A549 (cell line): Measurements from ENCODE around the gene TNFRSF19. TPM values are rescaled to one million over a fixed set of nuclear protein-coding genes. Genes with fewer than 3 reads are reported as not detected.

ENCODE experiments used
- ATAC-seq, 2 experiments: fragments of 200-7000 bp in 1 of 2; fragments of >200 bp in 1 of 2; cut with Nextera tagmentation in 1 of 2; cut with Tn5 transposase in 1 of 2; 3 replicates each; pipeline versions ENCODE4 v1.8.0 to v1.9.1; 2018 to 2020; ENCODE audit warnings: mild to moderate bottlenecking in 1 of 2, moderate library complexity in 1 of 2
- CTCF ChIA-PET: fragments of 300-600 bp; sonication (Branson Sonifier 250); formaldehyde crosslinking; extraction: SDS; loops from one replicate; lab custom pipeline; 2021; ENCODE audit warnings: antibody characterized with exemption, inconsistent platforms; lab: Yijun Ruan, JAX
- POLR2A ChIA-PET: fragments of 350-600 bp; formaldehyde crosslinking; extraction: SDS; loops from one replicate; lab custom pipeline; 2021; ENCODE audit warnings: antibody characterized with exemption, inconsistent platforms; lab: Yijun Ruan, JAX
- DNase-seq, 2 experiments: peaks; one replicate each; pipeline versions ENCODE4 v3.0.0 to v3.0.0-alpha.2; 2011 to 2016; ENCODE audit warnings: low read depth in 1 of 2, low spot score in 1 of 2
- FAIRE-seq: peaks from 2 replicates; lab custom pipeline; 2011; peaks lifted over from hg19 to GRCh38; lab: Jason Lieb, UNC
- H3K27ac ChIP-seq, 2 experiments: fragments of >200 bp; sonication (Bioruptor Twin); formaldehyde crosslinking; 3 replicates each; pipeline ENCODE4 v1.5.1; 2016 to 2017
- H3K4me1 ChIP-seq: fragments of >200 bp; sonication (Bioruptor Twin); formaldehyde crosslinking; 3 replicates; pipeline ENCODE4 v1.6.1; 2016
- H3K4me2 ChIP-seq: fragments of >200 bp; sonication (Bioruptor Twin); formaldehyde crosslinking; 3 replicates; pipeline ENCODE4 v1.6.1; 2016
- H3K4me3 ChIP-seq: fragments of >200 bp; sonication (Bioruptor Twin); formaldehyde crosslinking; 3 replicates; pipeline ENCODE4 v1.5.1; 2016
- H3K9me3 ChIP-seq: fragments of >200 bp; sonication (Bioruptor Twin); formaldehyde crosslinking; 3 replicates; pipeline ENCODE4 v1.6.1; 2016
- ATOH8 ChIP-seq: fragments of 250-450 bp; sonication (Bioruptor Pico); IDR thresholded peaks from 2 replicates; pipeline ENCODE4 v1.5.0; 2020; ENCODE audit warnings: low read depth, mild to moderate bottlenecking, moderate library complexity
- CBX8 ChIP-seq: fragments of 200-600 bp; sonication (generic); IDR thresholded peaks from 2 replicates; pipeline ENCODE4 v1.6.1; 2016
- CEBPB ChIP-seq, 2 experiments: fragments of >200 bp in 1 of 2; sonication (Bioruptor Twin) in 1 of 2; formaldehyde crosslinking in 1 of 2; IDR thresholded peaks; 2 replicates each; pipeline ENCODE4 v1.6.1; 2012 to 2016
- CHD4 ChIP-seq: fragments of 200-600 bp; sonication (generic); IDR thresholded peaks from 2 replicates; pipeline ENCODE4 v1.6.1; 2016; ENCODE audit warnings: antibody characterized with exemption, mild to moderate bottlenecking, borderline replicate concordance
- EP300 ChIP-seq, 2 experiments: fragments of >200 bp; sonication (Bioruptor Twin); formaldehyde crosslinking; IDR thresholded peaks; 2 replicates in 1 of 2; 3 replicates in 1 of 2; pipeline ENCODE4 v1.6.1; 2016 to 2017
- FOSB ChIP-seq: fragments of 250-450 bp; sonication (Bioruptor Pico); IDR thresholded peaks from 2 replicates; pipeline ENCODE4 v1.5.0; 2020; ENCODE audit warnings: mild to moderate bottlenecking, moderate library complexity
- FOXS1 ChIP-seq: fragments of 250-450 bp; sonication (Bioruptor Pico); IDR thresholded peaks from 2 replicates; pipeline ENCODE4 v1.5.0; 2020; ENCODE audit warnings: mild to moderate bottlenecking, moderate library complexity
- GATA3 ChIP-seq: IDR thresholded peaks from 2 replicates; pipeline ENCODE4 v1.6.1; 2012; ENCODE audit warnings: borderline replicate concordance
- HDAC2 ChIP-seq: fragments of 200-600 bp; sonication (generic); IDR thresholded peaks from 2 replicates; pipeline ENCODE4 v1.6.1; 2016
- HOXB13 ChIP-seq: fragments of 250-450 bp; sonication (Bioruptor Pico); IDR thresholded peaks from 2 replicates; pipeline ENCODE4 v1.5.0; 2020; ENCODE audit warnings: low read depth, mild to moderate bottlenecking, moderate library complexity
- KDM1A ChIP-seq: fragments of 200-600 bp; sonication (generic); IDR thresholded peaks from 2 replicates; pipeline ENCODE4 v1.6.1; 2016; ENCODE audit warnings: low read depth, mild to moderate bottlenecking
- MAFK ChIP-seq: fragments of 450-650 bp; IDR thresholded peaks from 2 replicates; pipeline ENCODE4 v1.6.1; 2014; ENCODE audit not compliant: partially characterized antibody
- MAX ChIP-seq: IDR thresholded peaks from 2 replicates; pipeline ENCODE4 v1.6.1; 2012
- MAZ ChIP-seq: fragments of 150-350 bp; IDR thresholded peaks from 2 replicates; pipeline ENCODE4 v1.6.1; 2014; ENCODE audit warnings: antibody characterized with exemption, low read depth, low read length, borderline replicate concordance
- MYC ChIP-seq: IDR thresholded peaks from 2 replicates; pipeline ENCODE4 v1.6.1; 2012; ENCODE audit warnings: mild to moderate bottlenecking, inconsistent platforms, low read length, improper control_type of control experiment, borderline replicate concordance
- NFE2L2 ChIP-seq: fragments of 150-350 bp; conservative IDR thresholded peaks from 2 replicates; pipeline ENCODE4 v1.6.1; 2014; ENCODE audit warnings: low read length
- NPAS2 ChIP-seq: fragments of 250-450 bp; sonication (Bioruptor Pico); IDR thresholded peaks from 2 replicates; pipeline ENCODE4 v1.8.0; 2022; ENCODE audit warnings: mild to moderate bottlenecking, moderate library complexity, borderline replicate concordance
- RNF2 ChIP-seq: fragments of 200-600 bp; sonication (generic); IDR thresholded peaks from 2 replicates; pipeline ENCODE4 v1.6.1; 2016; ENCODE audit warnings: low read depth, mild to moderate bottlenecking, antibody characterized with exemption, moderate library complexity, borderline replicate concordance
- TP53 ChIP-seq: fragments of 250-450 bp; sonication (Bioruptor Pico); IDR thresholded peaks from 2 replicates; pipeline ENCODE4 v1.5.0; 2021; ENCODE audit warnings: mild to moderate bottlenecking, moderate library complexity
- ZFP36 ChIP-seq: fragments of 450-650 bp; IDR thresholded peaks from 2 replicates; pipeline ENCODE4 v1.6.1; 2014; ENCODE audit warnings: borderline replicate concordance; ENCODE audit not compliant: partially characterized antibody
- ZNF302 ChIP-seq: fragments of 250-450 bp; sonication (Bioruptor Pico); IDR thresholded peaks from 2 replicates; pipeline ENCODE4 v1.9.0; 2021; ENCODE audit warnings: inconsistent platforms, mild to moderate bottlenecking, moderate library complexity
- WGBS: methylation state at CpG from one replicate; pipeline ENCODE4 v1.1.6; 2017; ENCODE audit errors: missing lambda C conversion rate; 5-methylcytosine and 5-hydroxymethylcytosine counted together
- polyA plus RNA-seq, 4 experiments: library from polyadenylated mRNA; depleted of rRNA in 3 of 4; stranded (reverse); fragments of >200 nt; fragmentation: RNase III in 1 of 4; extraction: RNeasy Plus Mini Kit Qiagen cat#74134 plus additional on column Dnase treatment in 1 of 4; gene quantifications; 2 replicates in 3 of 4; 3 replicates in 1 of 4; pipeline ENCODE4 v1.2.3, GENCODE V29; 2011 to 2017
- TF ChIP-seq, protein P1 (sequence below): fragments of >200 bp; sonication (Bioruptor Twin); formaldehyde crosslinking; IDR thresholded peaks from 2 replicates; pipeline ENCODE4 v1.6.1; 2016
- TF ChIP-seq, protein P2 (sequence below): fragments of >200 bp; sonication (Bioruptor Twin); formaldehyde crosslinking; IDR thresholded peaks from 3 replicates; pipeline ENCODE4 v1.5.1; 2016
- TF ChIP-seq, protein P3 (sequence below): fragments of >200 bp; sonication (Bioruptor Twin); formaldehyde crosslinking; IDR thresholded peaks from 3 replicates; pipeline ENCODE4 v1.6.1; 2016

Gene TNFRSF19
- polyA plus RNA-seq, 2 of the 4 experiments (the other 2 are of a cell fraction), result 1.2 to 1.9 TPM

DNA sequence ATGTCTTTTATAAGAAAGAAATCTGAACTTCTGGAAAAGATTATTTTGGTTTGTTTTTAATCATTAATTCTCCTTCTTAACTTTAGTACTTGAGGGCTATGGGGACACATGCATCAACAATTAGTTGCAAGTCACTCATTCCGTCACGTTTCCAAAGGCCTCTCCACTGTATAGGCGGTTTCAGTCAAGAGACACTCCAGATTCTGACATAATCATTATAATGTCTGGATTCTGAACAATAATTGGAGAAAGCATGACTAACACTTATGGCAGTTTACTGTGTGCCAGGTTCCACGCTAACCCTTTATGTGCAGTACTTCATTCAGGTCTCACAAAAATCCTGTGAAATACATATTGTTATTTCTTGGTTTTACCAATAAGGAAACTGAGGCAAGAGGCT is 71.9 kb downstream of the TNFRSF19 start (continued):
- TF ChIP-seq, protein P1, sequence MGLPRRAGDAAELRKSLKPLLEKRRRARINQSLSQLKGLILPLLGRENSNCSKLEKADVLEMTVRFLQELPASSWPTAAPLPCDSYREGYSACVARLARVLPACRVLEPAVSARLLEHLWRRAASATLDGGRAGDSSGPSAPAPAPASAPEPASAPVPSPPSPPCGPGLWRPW, result no peak
- no peak for TF ChIP-seq MYC

DNA sequence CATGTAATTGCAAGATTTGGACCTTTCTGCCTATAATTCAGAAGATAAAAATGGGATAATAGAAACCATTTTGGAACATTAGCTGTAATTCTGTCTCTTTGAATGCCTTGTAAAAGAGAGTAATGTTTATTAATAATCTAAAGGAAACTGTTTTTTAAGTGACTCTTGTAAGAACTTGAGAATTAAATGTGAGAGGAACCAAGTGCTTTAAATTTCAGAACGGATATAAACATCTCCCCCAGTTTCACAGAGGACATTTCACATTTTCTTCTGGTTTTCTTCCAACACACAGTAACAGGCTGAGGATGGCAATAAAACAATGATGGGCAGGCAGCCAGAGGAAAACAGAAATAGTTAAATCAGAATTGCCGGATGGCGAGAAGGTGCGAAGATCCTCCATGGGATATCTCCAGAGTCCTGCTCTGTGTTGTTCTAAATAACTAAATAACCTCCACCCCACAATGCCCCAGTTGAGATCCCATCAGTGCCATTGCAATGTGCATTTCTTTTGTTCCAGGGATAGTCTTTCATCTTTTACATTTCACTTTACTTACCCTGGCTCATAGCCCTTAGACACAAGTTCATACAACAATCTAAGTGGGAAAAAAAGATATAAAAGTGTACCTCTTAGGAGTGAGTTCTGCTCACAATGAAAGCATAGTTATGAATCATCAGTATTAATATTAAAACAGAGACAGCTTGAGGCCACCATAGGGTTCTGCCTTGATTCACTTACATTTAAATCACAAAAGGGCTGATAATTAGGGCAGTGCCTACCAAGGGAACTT is 73.3 kb downstream of the TNFRSF19 start:
- Histone ChIP-seq H3K27ac (no peak overlapping the region), H3K9me3 (no peaks in the 10 kb centered on the region), H3K4me1 (no peaks in the 10 kb centered on the region), H3K4me2 (no peak overlapping the region), H3K4me3 (no peak overlapping the region)
- DNase-seq (no peak), FAIRE-seq (no peak), ATAC-seq (no peak)
- ChIA-PET CTCF (no interaction called here), POLR2A (no interaction called here)
- no peak for TF ChIP-seq TP53 (CRISPR knock-in tag)
- TF ChIP-seq, protein P2, sequence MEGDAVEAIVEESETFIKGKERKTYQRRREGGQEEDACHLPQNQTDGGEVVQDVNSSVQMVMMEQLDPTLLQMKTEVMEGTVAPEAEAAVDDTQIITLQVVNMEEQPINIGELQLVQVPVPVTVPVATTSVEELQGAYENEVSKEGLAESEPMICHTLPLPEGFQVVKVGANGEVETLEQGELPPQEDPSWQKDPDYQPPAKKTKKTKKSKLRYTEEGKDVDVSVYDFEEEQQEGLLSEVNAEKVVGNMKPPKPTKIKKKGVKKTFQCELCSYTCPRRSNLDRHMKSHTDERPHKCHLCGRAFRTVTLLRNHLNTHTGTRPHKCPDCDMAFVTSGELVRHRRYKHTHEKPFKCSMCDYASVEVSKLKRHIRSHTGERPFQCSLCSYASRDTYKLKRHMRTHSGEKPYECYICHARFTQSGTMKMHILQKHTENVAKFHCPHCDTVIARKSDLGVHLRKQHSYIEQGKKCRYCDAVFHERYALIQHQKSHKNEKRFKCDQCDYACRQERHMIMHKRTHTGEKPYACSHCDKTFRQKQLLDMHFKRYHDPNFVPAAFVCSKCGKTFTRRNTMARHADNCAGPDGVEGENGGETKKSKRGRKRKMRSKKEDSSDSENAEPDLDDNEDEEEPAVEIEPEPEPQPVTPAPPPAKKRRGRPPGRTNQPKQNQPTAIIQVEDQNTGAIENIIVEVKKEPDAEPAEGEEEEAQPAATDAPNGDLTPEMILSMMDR, result no peak
- TF ChIP-seq NFE2L2, result no peak
- TF ChIP-seq MAFK, result no peak
- 80% methylated on average over 4 of the region's 4 CpGs for WGBS

- POLR2A ChIA-PET, result no interaction called here
- WGBS, result 58% methylated on average over 2 of the region's 2 CpGs
- H3K9me3 ChIP-seq, result no peaks in the 10 kb centered on the region
- FAIRE-seq (no peak), DNase-seq (no peak), ATAC-seq (no peak)
- H3K4me1 ChIP-seq, result no peaks in the 10 kb centered on the region
- H3K4me2 ChIP-seq, result no peak overlapping the region
- H3K4me3 ChIP-seq, result no peak overlapping the region
- H3K27ac ChIP-seq, result no peak overlapping the region
- TF ChIP-seq CBX8 (no peak), CEBPB (IDR thresholded peaks at IDR 0.05) (no peak), ZNF302 (no peak)
- CTCF ChIA-PET, result no interaction called here
Observed at GRCh38 chr13:23644126-23644419, 73.9 kb downstream of the TNFRSF19 start.

- Histone ChIP-seq H3K27ac (no peak overlapping the region), H3K4me3 (no peak overlapping the region), H3K4me1 (no peaks in the 10 kb centered on the region), H3K4me2 (no peak overlapping the region), H3K9me3 (no peaks in the 10 kb centered on the region)
- FAIRE-seq (no peak), DNase-seq (no peak), ATAC-seq (no peak)
- no peak for TF ChIP-seq KDM1A
- TF ChIP-seq RNF2, result no peak
- TF ChIP-seq EP300 (IDR thresholded peaks at IDR 0.05), result no peak
- no peak for TF ChIP-seq ATOH8
- TF ChIP-seq MAX, result no peak
- TF ChIP-seq HOXB13 (CRISPR knock-in tag), result no peak
- no peak for TF ChIP-seq MAFK
- TF ChIP-seq, protein P3, sequence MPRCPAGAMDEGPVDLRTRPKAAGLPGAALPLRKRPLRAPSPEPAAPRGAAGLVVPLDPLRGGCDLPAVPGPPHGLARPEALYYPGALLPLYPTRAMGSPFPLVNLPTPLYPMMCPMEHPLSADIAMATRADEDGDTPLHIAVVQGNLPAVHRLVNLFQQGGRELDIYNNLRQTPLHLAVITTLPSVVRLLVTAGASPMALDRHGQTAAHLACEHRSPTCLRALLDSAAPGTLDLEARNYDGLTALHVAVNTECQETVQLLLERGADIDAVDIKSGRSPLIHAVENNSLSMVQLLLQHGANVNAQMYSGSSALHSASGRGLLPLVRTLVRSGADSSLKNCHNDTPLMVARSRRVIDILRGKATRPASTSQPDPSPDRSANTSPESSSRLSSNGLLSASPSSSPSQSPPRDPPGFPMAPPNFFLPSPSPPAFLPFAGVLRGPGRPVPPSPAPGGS, result no peak
- TF ChIP-seq NPAS2, result no peak
- TF ChIP-seq FOXS1 (CRISPR knock-in tag), result no peak
- no peak for TF ChIP-seq MAZ
- TF ChIP-seq GATA3, result no peak
- no peak for TF ChIP-seq FOSB
- TF ChIP-seq ZFP36, result no peak
- TF ChIP-seq HDAC2, result no peak
- no peak for TF ChIP-seq CHD4
- WGBS, result 55% methylated on average over 5 of the region's 5 CpGs
- ChIA-PET POLR2A (no interaction called here), CTCF (no interaction called here)
Observed at GRCh38 chr13:23644527-23645138, 74.4 kb downstream of the TNFRSF19 start.
